HepG2 (cell line): Measurements from ENCODE around the gene BUB1B. TPM values are rescaled to one million over a fixed set of nuclear protein-coding genes. Genes with fewer than 3 reads are reported as not detected.

Experiments used
- BHLHE40 ChIP-seq: IDR thresholded peaks from 2 replicates; pipeline ENCODE4 v1.6.1; 2011; ENCODE audit warnings: low read length, improper control_type of control experiment
- ETS1 ChIP-seq: sonication (generic); formaldehyde crosslinking; IDR thresholded peaks from 2 replicates; pipeline ENCODE4 v1.4.0; 2020; ENCODE audit warnings: missing genetic modification reagents
- FLYWCH1 ChIP-seq: sonication (generic); formaldehyde crosslinking; IDR thresholded peaks from 2 replicates; pipeline ENCODE4 v1.8.1; 2023; ENCODE audit warnings: mild to moderate bottlenecking, missing genetic modification reagents
- FOXK1 ChIP-seq: sonication (generic); formaldehyde crosslinking; IDR thresholded peaks from 2 replicates; pipeline ENCODE4 v1.4.0; 2020; ENCODE audit warnings: low read depth, missing genetic modification reagents, borderline replicate concordance
- HMGXB4 ChIP-seq, 2 experiments: sonication (generic) in 1 of 2; formaldehyde crosslinking in 1 of 2; IDR thresholded peaks; 2 replicates each; pipeline versions ENCODE4 v1.4.0 to v1.6.1; 2018 to 2020; ENCODE audit warnings: missing genetic modification reagents in 2 of 2, borderline replicate concordance in 1 of 2, low read depth in 1 of 2, mild to moderate bottlenecking in 1 of 2, missing biosample characterization in 1 of 2
- KDM4B ChIP-seq: sonication (generic); formaldehyde crosslinking; IDR thresholded peaks from 2 replicates; pipeline ENCODE4 v1.4.0; 2020; ENCODE audit warnings: missing genetic modification reagents
- MAX ChIP-seq: IDR thresholded peaks from 2 replicates; pipeline ENCODE4 v1.6.1; 2012; ENCODE audit warnings: inconsistent platforms
- MAZ ChIP-seq, 2 experiments: sonication (generic) in 1 of 2; formaldehyde crosslinking in 1 of 2; IDR thresholded peaks; 2 replicates each; pipeline versions ENCODE4 v1.5.0 to v1.6.1; 2012 to 2020; ENCODE audit warnings: low read depth in 2 of 2, mild to moderate bottlenecking in 2 of 2, borderline replicate concordance in 1 of 2, improper control_type of control experiment in 1 of 2, low read length in 1 of 2, missing genetic modification reagents in 1 of 2, moderate library complexity in 1 of 2
- MIER3 ChIP-seq: IDR thresholded peaks from 2 replicates; pipeline ENCODE4 v1.6.1; 2016; ENCODE audit warnings: missing compliant biosample characterization, borderline replicate concordance
- NFE2 ChIP-seq: sonication (generic); formaldehyde crosslinking; IDR thresholded peaks from 2 replicates; pipeline ENCODE4 v1.4.0; 2020; ENCODE audit warnings: missing genetic modification reagents
- PATZ1 ChIP-seq: sonication (generic); formaldehyde crosslinking; IDR thresholded peaks from 2 replicates; pipeline ENCODE4 v1.4.0; 2020; ENCODE audit warnings: missing genetic modification reagents
- POLR2AphosphoS5 ChIP-seq: IDR thresholded peaks from 2 replicates; pipeline ENCODE4 v1.6.1; 2012; ENCODE audit warnings: low read depth, low read length
- RXRA ChIP-seq: sonication (generic); formaldehyde crosslinking; IDR thresholded peaks from 2 replicates; pipeline ENCODE4 v1.5.1; 2020; ENCODE audit warnings: missing genetic modification reagents
- ZFP1 ChIP-seq: IDR thresholded peaks from 2 replicates; pipeline ENCODE4 v1.6.1; 2016
- ZNF12 ChIP-seq: sonication (generic); formaldehyde crosslinking; IDR thresholded peaks from 2 replicates; pipeline ENCODE4 v1.5.0; 2020; ENCODE audit warnings: missing genetic modification reagents
- ZNF382 ChIP-seq: sonication (generic); formaldehyde crosslinking; IDR thresholded peaks from 2 replicates; pipeline ENCODE4 v1.5.0; 2020; ENCODE audit warnings: missing genetic modification reagents, mild to moderate bottlenecking, borderline replicate concordance
- ZNF619 ChIP-seq: sonication (generic); formaldehyde crosslinking; IDR thresholded peaks from 2 replicates; pipeline ENCODE4 v1.4.0; 2020; ENCODE audit warnings: mild to moderate bottlenecking, missing genetic modification reagents
- ZNF781 ChIP-seq: sonication (generic); formaldehyde crosslinking; IDR thresholded peaks from 2 replicates; pipeline ENCODE4 v1.5.1; 2020; ENCODE audit warnings: borderline replicate concordance, mild to moderate bottlenecking, missing genetic modification reagents; ENCODE audit errors: not compliant biosample characterization
- ZSCAN31 ChIP-seq: sonication (generic); formaldehyde crosslinking; IDR thresholded peaks from 2 replicates; pipeline ENCODE4 v1.5.0; 2020; ENCODE audit warnings: low read depth, mild to moderate bottlenecking, missing genetic modification reagents
- polyA plus RNA-seq, 8 experiments: library from polyadenylated mRNA; depleted of rRNA in 3 of 8; stranded (reverse) in 7 of 8; unstranded in 1 of 8; fragments of >200 nt; fragmentation: Illumina TruSeq in 4 of 8; extraction: Trizol in 4 of 8; gene quantifications; 2 replicates each; pipeline versions ENCODE4 v1.2.1 to v1.2.3, GENCODE V29; 2011 to 2016; ENCODE audit warnings: low read depth in 4 of 8, missing spikeins in 1 of 8, mixed read lengths in 1 of 8; ENCODE audit not compliant: insufficient read depth in 1 of 8
- total RNA-seq, 5 experiments: library from RNA; depleted of rRNA; stranded (reverse); fragments of >200 nt; fragmentation: Illumina TruSeq; extraction: Trizol; gene quantifications; 2 replicates each; pipeline ENCODE4 v1.2.3, GENCODE V29; 2016; ENCODE audit warnings: low read depth in 1 of 5
- TF ChIP-seq, protein P1 (sequence below): sonication (generic); formaldehyde crosslinking; IDR thresholded peaks from 2 replicates; pipeline ENCODE4 v1.4.0; 2020; ENCODE audit warnings: mild to moderate bottlenecking, missing genetic modification reagents
- TF ChIP-seq, protein P2 (sequence below): sonication (generic); formaldehyde crosslinking; IDR thresholded peaks from 2 replicates; pipeline ENCODE4 v1.4.0; 2020; ENCODE audit warnings: mild to moderate bottlenecking, missing genetic modification reagents
- TF ChIP-seq, protein P3 (sequence below): fragments of 450-650 bp; IDR thresholded peaks from 2 replicates; pipeline ENCODE4 v1.6.1; 2016

The BUB1B gene
- total and polyA plus RNA-seq, 2 of the 13 experiments (the other 11 are each of a cell fraction or from before 2014, with no cell fraction given) = 26.2 to 63.5 TPM

DNA sequence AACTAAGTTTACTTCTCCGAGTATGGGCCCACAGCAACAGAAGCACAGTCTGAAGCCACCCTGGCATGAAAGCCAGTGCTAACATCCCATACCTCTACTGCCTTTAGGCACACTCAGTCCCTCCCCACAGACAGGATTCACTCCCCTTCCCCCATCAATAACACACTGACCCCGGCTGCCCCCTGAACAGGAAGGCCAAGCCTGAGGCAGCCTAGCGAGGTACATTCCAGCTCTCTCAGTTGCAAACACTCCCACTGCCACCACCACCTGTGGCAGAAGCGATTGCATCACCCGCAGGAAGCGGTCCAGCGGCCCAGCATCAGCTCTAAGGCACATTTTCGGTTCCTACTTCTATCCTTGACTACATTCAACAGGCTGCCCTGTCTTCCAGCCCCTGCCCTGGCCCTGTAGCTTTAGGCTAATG, 45.2 kb upstream of the BUB1B start (continued):
- TF ChIP-seq, protein P1, sequence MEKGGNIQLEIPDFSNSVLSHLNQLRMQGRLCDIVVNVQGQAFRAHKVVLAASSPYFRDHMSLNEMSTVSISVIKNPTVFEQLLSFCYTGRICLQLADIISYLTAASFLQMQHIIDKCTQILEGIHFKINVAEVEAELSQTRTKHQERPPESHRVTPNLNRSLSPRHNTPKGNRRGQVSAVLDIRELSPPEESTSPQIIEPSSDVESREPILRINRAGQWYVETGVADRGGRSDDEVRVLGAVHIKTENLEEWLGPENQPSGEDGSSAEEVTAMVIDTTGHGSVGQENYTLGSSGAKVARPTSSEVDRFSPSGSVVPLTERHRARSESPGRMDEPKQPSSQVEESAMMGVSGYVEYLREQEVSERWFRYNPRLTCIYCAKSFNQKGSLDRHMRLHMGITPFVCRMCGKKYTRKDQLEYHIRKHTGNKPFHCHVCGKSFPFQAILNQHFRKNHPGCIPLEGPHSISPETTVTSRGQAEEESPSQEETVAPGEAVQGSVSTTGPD (CRISPR knock-in tag) = no peak
- TF ChIP-seq PATZ1 (CRISPR knock-in tag) (0 out of 2 replicates have a peak, but pooled peaks have one; percentile 56), ZNF619 (no peak), POLR2AphosphoS5 (no peak), NFE2 (CRISPR knock-in tag) (no peak), FOXK1 (CRISPR knock-in tag) (no peak), MAX (0 out of 2 replicates have a peak, but pooled peaks have one; percentile 42), HMGXB4 (CRISPR knock-in tag; IDR thresholded peaks at IDR 0.05; ENCODE audit: borderline replicate concordance in 1 of 2, low read depth in 1 of 2) (no peak), ZFP1 (CRISPR knock-in tag) (no peak), BHLHE40 (no peak), ZNF781 (CRISPR knock-in tag) (peak; percentile 53), KDM4B (peak; percentile 68; the same call in 1 of the 2 replicates), FLYWCH1 (CRISPR knock-in tag) (no peak), ZNF382 (CRISPR knock-in tag) (no peak), ETS1 (CRISPR knock-in tag) (no peak), RXRA (CRISPR knock-in tag) (peak; percentile 90), MAZ (IDR thresholded peaks at IDR 0.05; ENCODE audit: borderline replicate concordance, low read depth, low read length) (no peak), MAZ (CRISPR knock-in tag; IDR thresholded peaks at IDR 0.05; ENCODE audit: low read depth) (no peak), MIER3 (no peak), ZNF12 (CRISPR knock-in tag) (no peak), ZSCAN31 (CRISPR knock-in tag) (no peak)
- TF ChIP-seq, protein P2, sequence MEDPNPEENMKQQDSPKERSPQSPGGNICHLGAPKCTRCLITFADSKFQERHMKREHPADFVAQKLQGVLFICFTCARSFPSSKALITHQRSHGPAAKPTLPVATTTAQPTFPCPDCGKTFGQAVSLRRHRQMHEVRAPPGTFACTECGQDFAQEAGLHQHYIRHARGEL (CRISPR knock-in tag) = no peak
- TF ChIP-seq, protein P3, sequence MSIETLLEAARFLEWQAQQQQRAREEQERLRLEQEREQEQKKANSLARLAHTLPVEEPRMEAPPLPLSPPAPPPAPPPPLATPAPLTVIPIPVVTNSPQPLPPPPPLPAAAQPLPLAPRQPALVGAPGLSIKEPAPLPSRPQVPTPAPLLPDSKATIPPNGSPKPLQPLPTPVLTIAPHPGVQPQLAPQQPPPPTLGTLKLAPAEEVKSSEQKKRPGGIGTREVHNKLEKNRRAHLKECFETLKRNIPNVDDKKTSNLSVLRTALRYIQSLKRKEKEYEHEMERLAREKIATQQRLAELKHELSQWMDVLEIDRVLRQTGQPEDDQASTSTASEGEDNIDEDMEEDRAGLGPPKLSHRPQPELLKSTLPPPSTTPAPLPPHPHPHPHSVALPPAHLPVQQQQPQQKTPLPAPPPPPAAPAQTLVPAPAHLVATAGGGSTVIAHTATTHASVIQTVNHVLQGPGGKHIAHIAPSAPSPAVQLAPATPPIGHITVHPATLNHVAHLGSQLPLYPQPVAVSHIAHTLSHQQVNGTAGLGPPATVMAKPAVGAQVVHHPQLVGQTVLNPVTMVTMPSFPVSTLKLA = no peak
